ENCODE data around the gene TBC1D30.
"Not testable (repeated sequence)": the region's sequence is repeated elsewhere in the genome, so short reads cannot be mapped to it uniquely, and the experiment has no call there.

The TBC1D30 gene

DNA sequence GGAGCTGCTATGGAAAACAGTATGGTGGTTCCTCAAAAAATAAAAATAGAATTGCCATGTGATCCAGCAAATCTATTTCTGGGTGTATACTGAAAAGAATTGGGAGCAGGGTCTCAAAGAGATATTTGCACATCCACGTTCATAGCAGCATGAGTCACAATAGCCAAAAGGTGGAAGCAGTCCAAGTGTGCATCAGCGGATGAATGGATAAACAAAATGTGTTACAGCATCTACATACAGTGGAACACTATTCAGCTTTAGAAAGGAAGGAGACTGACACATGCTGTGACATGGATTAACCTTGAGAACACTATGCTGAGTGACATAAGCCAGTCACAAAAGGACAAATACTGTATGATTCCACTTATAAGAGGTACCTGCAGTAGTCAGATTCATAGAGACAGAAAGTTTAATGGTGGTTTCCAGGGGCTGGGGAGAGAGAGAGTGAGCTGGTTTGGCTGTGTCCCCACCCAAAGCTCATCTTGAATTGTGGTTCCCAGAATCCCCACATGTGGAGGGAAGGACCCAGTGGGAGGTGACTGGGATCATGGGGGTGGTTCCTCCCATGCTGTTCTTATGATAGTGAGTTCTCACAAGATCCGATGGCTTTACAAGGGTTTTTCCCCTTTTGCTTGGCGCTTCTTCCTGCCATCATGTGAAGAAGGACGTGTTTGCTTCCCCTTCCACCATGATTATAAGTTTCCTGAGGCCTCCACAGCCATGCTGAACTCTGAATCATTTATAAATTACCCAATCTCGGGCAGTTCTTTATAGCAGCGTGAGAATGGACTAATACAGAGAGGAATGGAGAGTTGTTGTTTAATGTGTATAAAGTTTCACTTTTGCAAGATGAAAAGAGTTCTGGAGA lies 17.6 kb upstream of the TBC1D30 start:
- no peak for DNase-seq

DNA sequence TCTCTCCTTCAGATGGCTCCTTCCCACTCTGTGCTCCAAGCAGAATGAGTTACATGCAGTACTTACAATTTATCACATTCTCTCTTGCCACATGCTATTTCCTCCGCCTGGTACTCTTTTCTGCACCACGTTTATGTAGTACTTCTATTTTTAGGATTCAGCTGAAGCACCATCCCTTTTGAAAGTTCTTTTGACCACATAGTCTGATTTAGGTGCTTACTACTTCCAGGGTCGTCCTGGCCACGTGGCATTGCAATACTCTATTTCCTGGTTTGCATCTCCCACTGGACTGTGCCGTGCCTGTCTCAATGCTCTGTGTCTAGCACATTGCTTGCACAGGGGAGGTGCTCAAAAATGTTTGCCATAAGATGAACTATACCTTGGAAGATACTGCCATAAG lies 16.3 kb upstream of the TBC1D30 start:
- DNase-seq: no peak

- no peak for DNase-seq
Observed at GRCh38 chr12:64810831-64811230, 13.6 kb upstream of the TBC1D30 start.

- no peak for DNase-seq
Observed at GRCh38 chr12:64813723-64814122, 10.7 kb upstream of the TBC1D30 start.

DNA sequence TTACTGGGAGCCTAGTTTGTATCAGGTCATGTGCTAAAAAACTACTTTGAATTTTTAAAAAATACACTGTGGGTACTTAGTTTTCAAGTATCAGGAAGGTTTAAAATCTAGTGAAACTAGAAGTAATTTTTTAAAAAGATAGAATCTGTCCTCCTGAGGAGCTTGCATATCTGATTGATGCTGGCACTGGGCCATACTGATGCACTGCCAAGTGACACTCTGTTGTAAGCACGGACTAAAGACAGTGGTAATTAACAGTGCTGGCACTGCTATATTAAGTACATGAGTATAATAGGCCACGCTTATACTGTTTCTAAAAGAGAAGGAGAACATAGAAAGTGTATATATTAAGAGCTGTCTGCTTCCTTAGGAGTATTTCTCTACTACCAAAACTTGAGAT lies 10.0 kb upstream of the TBC1D30 start:
- no peak for DNase-seq

DNA sequence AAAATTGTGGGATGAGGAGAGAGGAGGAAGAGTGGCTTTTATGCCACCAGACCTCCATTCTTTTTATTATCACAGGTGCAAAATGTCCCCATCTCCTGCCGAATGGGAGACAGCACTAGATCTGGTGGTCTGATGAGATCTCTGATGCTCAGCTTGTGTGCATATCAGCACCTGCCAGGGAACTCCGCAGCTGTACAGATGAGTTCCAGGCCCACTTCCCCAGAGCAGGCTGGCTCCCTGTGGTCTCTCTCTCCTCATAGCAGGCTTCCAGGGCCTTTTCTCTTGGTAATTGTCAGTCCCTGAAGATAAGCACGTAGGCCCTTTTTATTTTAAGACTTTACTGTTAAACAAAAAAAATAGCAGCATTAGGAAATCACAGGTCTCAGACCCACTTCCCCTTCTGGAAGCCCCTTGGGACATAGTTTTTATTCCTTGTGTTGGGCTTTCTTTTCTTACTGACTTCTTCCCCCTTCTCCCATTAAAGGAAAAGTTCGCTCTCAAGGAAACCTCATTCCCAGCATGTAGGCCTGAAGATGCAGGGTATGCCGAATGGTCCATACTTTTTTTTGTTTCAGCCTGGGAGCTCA lies 4.5 kb upstream of the TBC1D30 start:
- DNase-seq: no peak

- no peak for DNase-seq
Observed at GRCh38 chr12:64820593-64820992, 3.9 kb upstream of the TBC1D30 start.

GRCh38 chr12:64821116-64821630 lies 3.3 kb upstream of the TBC1D30 start:
- DNase-seq: no peak

- DNase-seq: no peak
Observed at GRCh38 chr12:64824130-64824499, 332 bp upstream of the TBC1D30 start.

- peak; percentile 43 for DNase-seq
Observed at GRCh38 chr12:64825143-64826021, 935 bp downstream of the TBC1D30 start.

DNA sequence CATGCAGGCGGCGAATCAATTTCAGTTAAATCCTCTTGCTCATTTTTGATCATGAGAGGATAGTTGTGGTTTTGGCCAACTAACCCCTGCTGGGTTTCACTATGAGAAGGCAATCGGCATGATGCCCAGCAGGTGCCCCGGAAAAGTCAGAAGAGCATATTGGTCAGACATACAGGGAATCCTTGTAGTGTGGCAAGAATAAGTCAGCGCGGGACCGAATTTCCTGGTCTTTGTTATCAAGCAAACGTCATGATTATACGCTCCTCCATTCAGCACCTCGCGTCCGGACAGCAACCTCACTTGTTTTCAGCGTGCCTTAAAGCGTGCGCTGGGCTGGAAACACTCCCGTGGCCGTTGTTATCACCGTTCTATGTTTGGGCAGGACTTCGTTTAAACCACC lies 1.8 kb downstream of the TBC1D30 start:
- DNase-seq: no peak

- no peak for DNase-seq
Observed at GRCh38 chr12:64828713-64829112, 4.3 kb downstream of the TBC1D30 start.

- DNase-seq: no peak
Observed at GRCh38 chr12:64833928-64834327, 9.5 kb downstream of the TBC1D30 start.

DNA sequence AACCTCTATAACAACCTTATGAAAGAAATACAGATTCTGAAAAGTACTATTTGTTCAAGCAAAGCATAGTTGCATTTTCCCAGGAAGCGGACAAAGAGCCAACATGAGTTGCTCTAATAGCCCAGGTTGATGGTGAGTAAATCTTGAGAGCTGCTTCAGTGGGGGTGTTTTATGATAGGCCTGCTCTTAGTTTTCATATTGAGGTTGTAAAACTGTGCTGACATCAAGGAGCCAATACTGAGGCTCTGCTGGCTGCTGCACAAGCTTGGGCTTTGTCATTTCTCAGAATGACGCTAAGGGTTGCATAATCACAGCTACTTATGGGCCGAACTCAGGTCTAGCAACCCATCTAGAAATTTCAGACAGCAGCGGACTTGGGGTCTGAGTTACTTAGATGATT lies 11.5 kb downstream of the TBC1D30 start:
- DNase-seq: no peak

GRCh38 chr12:64836856-64837255 lies 12.4 kb downstream of the TBC1D30 start:
- DNase-seq: no peak

- DNase-seq: no peak
Observed at GRCh38 chr12:64837427-64837826, 13.0 kb downstream of the TBC1D30 start.

- DNase-seq: no peak
Observed at GRCh38 chr12:64840119-64840518, 15.7 kb downstream of the TBC1D30 start.

DNA sequence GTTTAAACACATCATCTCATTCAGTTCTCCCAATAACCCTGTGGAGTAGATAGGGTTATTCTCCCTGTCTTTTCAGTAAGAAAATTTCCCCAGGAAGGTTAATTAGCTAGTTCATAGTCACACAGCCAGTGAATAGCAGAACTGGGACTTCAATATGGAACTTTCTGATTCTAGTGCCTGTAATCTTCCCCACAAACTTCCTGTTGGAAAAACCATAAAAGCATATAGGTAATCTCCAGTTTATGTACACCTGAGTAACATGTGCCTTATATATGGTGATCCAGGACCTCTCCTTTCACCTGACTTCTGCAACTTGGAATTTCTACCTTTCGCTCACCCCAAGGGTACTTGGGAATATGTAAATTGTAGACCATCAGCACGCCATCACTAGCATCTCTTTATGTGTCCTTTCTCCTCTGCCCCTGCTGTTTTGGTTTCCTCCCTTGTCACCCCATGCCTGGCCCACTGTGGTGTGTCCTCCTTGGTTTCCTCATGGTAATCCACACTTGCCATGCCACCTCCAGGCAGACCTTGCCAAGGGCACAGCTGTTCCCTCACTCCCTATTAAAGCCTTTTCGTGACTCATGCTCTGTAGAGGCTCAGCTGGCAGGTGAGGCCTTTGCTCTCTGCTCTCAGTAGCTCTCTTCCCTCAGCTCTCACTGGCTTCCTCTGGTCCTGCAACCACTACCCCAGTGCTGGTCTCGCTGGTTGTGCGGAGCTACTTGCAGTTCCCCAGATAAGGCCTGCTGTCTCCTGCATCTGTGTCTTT lies 16.7 kb downstream of the TBC1D30 start:
- DNase-seq: no peak

GRCh38 chr12:64848409-64848808 lies 24.0 kb downstream of the TBC1D30 start:
- DNase-seq: not testable (repeated sequence)

- DNase-seq: no peak
Observed at GRCh38 chr12:64858882-64859605, 34.6 kb downstream of the TBC1D30 start.

- no peak for DNase-seq
Observed at GRCh38 chr12:64860446-64860998, 36.1 kb downstream of the TBC1D30 start.

GRCh38 chr12:64864319-64864718 lies 39.9 kb downstream of the TBC1D30 start:
- no peak for DNase-seq
